Calu3 (cell line): ENCODE results near the gene MYH15. TPM values are rescaled to one million over a fixed set of nuclear protein-coding genes. Genes with fewer than 3 reads are reported as not detected.

Experiments used
- BruUV-seq: library from RNA; stranded (reverse); fragments of 400-500 nt; replicated peaks from 2 replicates; lab custom pipeline; 2021; lab: Mats Ljungman, UMichigan
- CTCF ChIA-PET: fragments of 300-600 bp; sonication (Branson Sonifier 250); formaldehyde crosslinking; loops from one replicate; lab custom pipeline; 2022; ENCODE audit warnings: antibody characterized with exemption; lab: Charles Lee
- DNase-seq: peaks from one replicate; pipeline ENCODE4 v3.0.0; 2022
- H3K27ac Mint-ChIP-seq: one replicate; pipeline ENCODE4 v1.8.0; 2022; ENCODE audit warnings: mixed read lengths; ENCODE audit not compliant: unreplicated experiment
- H3K27me3 Mint-ChIP-seq: one replicate; pipeline ENCODE4 v1.8.0; 2022; ENCODE audit warnings: mixed read lengths; ENCODE audit not compliant: unreplicated experiment
- H3K36me3 Mint-ChIP-seq: one replicate; pipeline ENCODE4 v1.8.0; 2022; ENCODE audit warnings: mild to moderate bottlenecking, moderate library complexity, mixed read lengths; ENCODE audit not compliant: insufficient read depth, unreplicated experiment
- H3K4me1 Mint-ChIP-seq: one replicate; pipeline ENCODE4 v1.8.0; 2022; ENCODE audit warnings: mild to moderate bottlenecking, low read depth, mixed read lengths; ENCODE audit not compliant: unreplicated experiment
- H3K4me3 Mint-ChIP-seq: one replicate; pipeline ENCODE4 v1.8.0; 2022; ENCODE audit warnings: mild to moderate bottlenecking, low read depth, moderate library complexity, mixed read lengths; ENCODE audit not compliant: unreplicated experiment
- H3K9me3 Mint-ChIP-seq: one replicate; pipeline ENCODE4 v1.8.0; 2022; ENCODE audit warnings: low read depth, mixed read lengths; ENCODE audit not compliant: unreplicated experiment
- CTCF ChIP-seq: fragments of 200-600 bp; IDR thresholded peaks from one replicate; pipeline ENCODE4 v1.8.0; 2022; ENCODE audit warnings: antibody characterized with exemption; ENCODE audit not compliant: unreplicated experiment
- intact Hi-C: fragments of 100-400 bp; cut with micrococcal nuclease; formaldehyde crosslinking; loops from one replicate; pipeline ENCODE4 v1.10.0; 2022; ENCODE audit not compliant: unreplicated experiment
- total RNA-seq: library from RNA; stranded (reverse); gene quantifications from 2 replicates; pipeline ENCODE4 v1.2.3, GENCODE V29; 2022

MYH15 gene
- total RNA-seq, 1 experiment from 2014 or later: 0.35 TPM

GRCh38 chr3:108378153-108378951, 132.0 kb downstream of the MYH15 start:
- no peaks in the 10 kb centered on the region for H3K36me3 Mint-ChIP-seq
- CTCF ChIA-PET: no interaction called here
- H3K4me1 Mint-ChIP-seq: no peaks in the 10 kb centered on the region
- intact Hi-C loops: no loop called here
- no peak for DNase-seq
- BruUV-seq: no TSS peak
- TF ChIP-seq CTCF: no peak
- no peaks in the 10 kb centered on the region for H3K27me3 Mint-ChIP-seq
- no peak overlapping the region for H3K27ac Mint-ChIP-seq
- no peak overlapping the region for H3K4me3 Mint-ChIP-seq
- no peaks in the 10 kb centered on the region for H3K9me3 Mint-ChIP-seq

- intact Hi-C loops: no loop called here
- H3K9me3 Mint-ChIP-seq: no peaks in the 10 kb centered on the region
- CTCF ChIA-PET: no interaction called here
- TF ChIP-seq CTCF: no peak
- no peak for DNase-seq
- H3K36me3 Mint-ChIP-seq: no peaks in the 10 kb centered on the region
- no peak overlapping the region for H3K4me3 Mint-ChIP-seq
- no TSS peak for BruUV-seq
- no peaks in the 10 kb centered on the region for H3K4me1 Mint-ChIP-seq
- H3K27ac Mint-ChIP-seq: no peak overlapping the region
- H3K27me3 Mint-ChIP-seq: no peaks in the 10 kb centered on the region
Observed at GRCh38 chr3:108377384-108377783, 133.0 kb downstream of the MYH15 start.

- Mint-ChIP-seq H3K27me3 (no peaks in the 10 kb centered on the region), H3K36me3 (no peaks in the 10 kb centered on the region), H3K9me3 (no peaks in the 10 kb centered on the region), H3K4me1 (no peaks in the 10 kb centered on the region), H3K27ac (no peak overlapping the region), H3K4me3 (no peak overlapping the region)
- CTCF ChIA-PET: no interaction called here
- DNase-seq: no peak
- BruUV-seq: no TSS peak
- TF ChIP-seq CTCF: no peak
- intact Hi-C loops: no loop called here
Observed at GRCh38 chr3:108376026-108376425, 134.4 kb downstream of the MYH15 start.

- no peaks in the 10 kb centered on the region for H3K27me3 Mint-ChIP-seq
- no peak overlapping the region for H3K4me3 Mint-ChIP-seq
- no peak for DNase-seq
- BruUV-seq: no TSS peak
- no peaks in the 10 kb centered on the region for H3K36me3 Mint-ChIP-seq
- H3K27ac Mint-ChIP-seq: no peak overlapping the region
- H3K9me3 Mint-ChIP-seq: no peaks in the 10 kb centered on the region
- CTCF ChIA-PET: interaction anchor here (0.7 kb wide), 1 partner anchor 621 kb away, joined by 3 read pairs; no protein-coding TSS in a partner anchor
- TF ChIP-seq CTCF: no peak
- no peaks in the 10 kb centered on the region for H3K4me1 Mint-ChIP-seq
- intact Hi-C loops: no loop called here
Observed at GRCh38 chr3:108359011-108359410, 151.4 kb downstream of the MYH15 start.
